WTC11 (cell line): ENCODE data around the gene ZNF860. TPM values are rescaled to one million over a fixed set of nuclear protein-coding genes. Genes with fewer than 3 reads are reported as not detected.
"Not testable (repeated sequence)": the region's sequence is repeated elsewhere in the genome, so short reads cannot be mapped to it uniquely, and the experiment has no call there.

ENCODE experiments used
- ATAC-seq: fragments of 200-7000 bp; cut with Tn5 transposase; 2 replicates; pipeline ENCODE4 v1.10.0; 2021; ENCODE audit warnings: mild to moderate bottlenecking, moderate library complexity
- CTCF ChIA-PET: fragments of 300-600 bp; sonication (Branson Sonifier 250); formaldehyde crosslinking; loops from one replicate; lab custom pipeline; 2021; ENCODE audit warnings: antibody characterized with exemption; lab: Charles Lee
- POLR2A ChIA-PET: fragments of 350-600 bp; sonication (Branson Sonifier 250); formaldehyde crosslinking; loops from one replicate; lab custom pipeline; 2021; ENCODE audit warnings: antibody characterized with exemption; lab: Charles Lee
- DNase-seq: peaks from one replicate; pipeline ENCODE4 v3.0.0; 2021; ENCODE audit warnings: low spot score
- H3K27ac Mint-ChIP-seq: 2 replicates; pipeline ENCODE4 v1.8.0; 2021; ENCODE audit warnings: mixed read lengths
- H3K27me3 Mint-ChIP-seq: 2 replicates; pipeline ENCODE4 v1.8.0; 2021; ENCODE audit warnings: low read depth, mild to moderate bottlenecking, moderate library complexity, mixed read lengths
- H3K36me3 Mint-ChIP-seq: 2 replicates; pipeline ENCODE4 v1.8.0; 2021; ENCODE audit warnings: mixed read lengths
- H3K4me1 Mint-ChIP-seq: 2 replicates; pipeline ENCODE4 v1.8.0; 2022; ENCODE audit warnings: mixed read lengths
- H3K4me3 Mint-ChIP-seq: 2 replicates; pipeline ENCODE4 v1.8.0; 2021; ENCODE audit warnings: mild to moderate bottlenecking, moderate library complexity, mixed read lengths
- H3K9me3 Mint-ChIP-seq: 2 replicates; pipeline ENCODE4 v1.8.0; 2021; ENCODE audit warnings: mixed read lengths
- ARID4B ChIP-seq: sonication (generic); formaldehyde crosslinking; IDR thresholded peaks from 2 replicates; pipeline ENCODE4 v1.8.0; 2023; ENCODE audit warnings: missing genetic modification reagents, mild to moderate bottlenecking, borderline replicate concordance
- ATF3 ChIP-seq: sonication (generic); formaldehyde crosslinking; conservative IDR thresholded peaks from 2 replicates; pipeline ENCODE4 v1.8.1; 2022; ENCODE audit warnings: mild to moderate bottlenecking, missing genetic modification reagents
- ATF6 ChIP-seq: sonication (generic); formaldehyde crosslinking; IDR thresholded peaks from 2 replicates; pipeline ENCODE4 v1.8.1; 2023; ENCODE audit warnings: mild to moderate bottlenecking, missing genetic modification reagents
- E2F5 ChIP-seq: sonication (generic); formaldehyde crosslinking; IDR thresholded peaks from 2 replicates; pipeline ENCODE4 v1.8.1; 2022; ENCODE audit warnings: mild to moderate bottlenecking, moderate library complexity, missing genetic modification reagents
- GABPB1 ChIP-seq: sonication (generic); formaldehyde crosslinking; IDR thresholded peaks from 2 replicates; pipeline ENCODE4 v1.8.1; 2023; ENCODE audit warnings: mild to moderate bottlenecking, missing genetic modification reagents
- GTF2I ChIP-seq: fragments of 250-450 bp; sonication (Bioruptor Pico); conservative IDR thresholded peaks from 2 replicates; pipeline ENCODE4 v1.4.0; 2021; ENCODE audit warnings: mild to moderate bottlenecking
- HMGA2 ChIP-seq: fragments of 250-450 bp; sonication (Bioruptor Pico); IDR thresholded peaks from 2 replicates; pipeline ENCODE4 v1.4.0; 2021; ENCODE audit warnings: mild to moderate bottlenecking, moderate library complexity
- NFYB ChIP-seq: sonication (generic); formaldehyde crosslinking; conservative IDR thresholded peaks from 2 replicates; pipeline ENCODE4 v1.8.0; 2022; ENCODE audit warnings: low read depth, missing genetic modification reagents
- NR1H2 ChIP-seq: sonication (generic); formaldehyde crosslinking; IDR thresholded peaks from 2 replicates; pipeline ENCODE4 v1.9.0; 2021; ENCODE audit warnings: mild to moderate bottlenecking, moderate library complexity, missing genetic modification reagents
- PRDM15 ChIP-seq: sonication (generic); formaldehyde crosslinking; IDR thresholded peaks from 2 replicates; pipeline ENCODE4 v1.8.0; 2022; ENCODE audit warnings: missing genetic modification reagents
- PRRX2 ChIP-seq: fragments of 250-450 bp; sonication (Bioruptor Pico); IDR thresholded peaks from 2 replicates; pipeline ENCODE4 v1.8.0; 2021; ENCODE audit warnings: mild to moderate bottlenecking
- STAT6 ChIP-seq: sonication (generic); formaldehyde crosslinking; conservative IDR thresholded peaks from 2 replicates; pipeline ENCODE4 v1.8.1; 2023; ENCODE audit warnings: mild to moderate bottlenecking, low read depth, missing genetic modification reagents, moderate library complexity
- ZBTB21 ChIP-seq: sonication (generic); formaldehyde crosslinking; IDR thresholded peaks from 2 replicates; pipeline ENCODE4 v1.8.1; 2023; ENCODE audit warnings: mild to moderate bottlenecking, missing genetic modification reagents, borderline replicate concordance
- ZBTB43 ChIP-seq: sonication (generic); formaldehyde crosslinking; IDR thresholded peaks from 2 replicates; pipeline ENCODE4 v1.8.1; 2023; ENCODE audit warnings: mild to moderate bottlenecking, missing genetic modification reagents
- ZMAT4 ChIP-seq: fragments of 250-450 bp; sonication (Bioruptor Pico); IDR thresholded peaks from 2 replicates; pipeline ENCODE4 v1.9.0; 2021; ENCODE audit warnings: mild to moderate bottlenecking
- ZNF317 ChIP-seq: sonication (generic); formaldehyde crosslinking; IDR thresholded peaks from 2 replicates; pipeline ENCODE4 v1.8.1; 2023; ENCODE audit warnings: low read depth, mild to moderate bottlenecking, moderate library complexity, missing genetic modification reagents, borderline replicate concordance
- total RNA-seq: library from RNA; stranded (reverse); gene quantifications from 3 replicates; pipeline ENCODE4 v1.2.3, GENCODE V29; 2021

ZNF860 gene
- total RNA-seq, 1 experiment from 2014 or later = 6.5 TPM

GRCh38 chr3:31988271-31988670 is 6.7 kb downstream of the ZNF860 start (continued):
- TF ChIP-seq E2F5 (no peak), PRDM15 (CRISPR knock-in tag) (no peak), ZMAT4 (no peak)

GRCh38 chr3:31992995-31993394 is 11.4 kb downstream of the ZNF860 start:
- TF ChIP-seq HMGA2 = peak; percentile 93
- H3K27ac Mint-ChIP-seq, ATAC-seq, H3K4me3 Mint-ChIP-seq, DNase-seq, H3K27me3 Mint-ChIP-seq, POLR2A ChIA-PET, H3K4me1 Mint-ChIP-seq, CTCF ChIA-PET: not testable (repeated sequence)
- Mint-ChIP-seq H3K9me3 (peaks cover 42% of the 10 kb centered on the region), H3K36me3 (peaks cover 34% of the 10 kb centered on the region)

- DNase-seq (no peak), ATAC-seq (no peak)
- no peaks in the 10 kb centered on the region for H3K4me1 Mint-ChIP-seq
- H3K27ac Mint-ChIP-seq = no peak overlapping the region
- ChIA-PET CTCF (no interaction called here), POLR2A (no interaction called here)
- H3K27me3 Mint-ChIP-seq = no peaks in the 10 kb centered on the region
- peaks cover 42% of the 10 kb centered on the region for H3K9me3 Mint-ChIP-seq
- peaks cover 34% of the 10 kb centered on the region for H3K36me3 Mint-ChIP-seq
- H3K4me3 Mint-ChIP-seq = no peak overlapping the region
- TF ChIP-seq NFYB (CRISPR knock-in tag) = no peak
- TF ChIP-seq ZBTB43 (CRISPR knock-in tag) = no peak
- no peak for TF ChIP-seq HMGA2
- no peak for TF ChIP-seq ARID4B (CRISPR knock-in tag)
- TF ChIP-seq PRRX2 = no peak
- TF ChIP-seq ZBTB21 (CRISPR knock-in tag) = no peak
- no peak for TF ChIP-seq ATF6
- no peak for TF ChIP-seq STAT6 (CRISPR knock-in tag)
- no peak for TF ChIP-seq GABPB1 (CRISPR knock-in tag)
- no peak for TF ChIP-seq NR1H2
- no peak for TF ChIP-seq GTF2I (CRISPR knock-in tag)
- TF ChIP-seq ZNF317 (CRISPR knock-in tag) = no peak
- no peak for TF ChIP-seq ATF3
Observed at GRCh38 chr3:31993843-31994242, 12.3 kb downstream of the ZNF860 start.
